GM18858 (cell line): ENCODE measurements around the gene IGSF8.

ENCODE experiments used
- ATAC-seq: cut with Tn5 transposase; IDR thresholded peaks from one replicate; pipeline ENCODE4 v1.9.1; 2021; ENCODE audit not compliant: unreplicated experiment

Gene IGSF8

GRCh38 chr1:160089883-160090282 is 8.5 kb downstream of the IGSF8 start:
- ATAC-seq = no peak

GRCh38 chr1:160087118-160087662 is 11.2 kb downstream of the IGSF8 start:
- no peak for ATAC-seq

GRCh38 chr1:160086456-160086892 is 11.9 kb downstream of the IGSF8 start:
- no peak for ATAC-seq

GRCh38 chr1:160085686-160086455 is 12.5 kb downstream of the IGSF8 start:
- ATAC-seq = no peak

- ATAC-seq = no peak
Observed at GRCh38 chr1:160084771-160085321, 13.6 kb downstream of the IGSF8 start.

- ATAC-seq = no peak
Observed at GRCh38 chr1:160083968-160084770, 14.2 kb downstream of the IGSF8 start.

- no peak for ATAC-seq
Observed at GRCh38 chr1:160082926-160083325, 15.5 kb downstream of the IGSF8 start.

- no peak for ATAC-seq
Observed at GRCh38 chr1:160082487-160082886, 15.9 kb downstream of the IGSF8 start.

- ATAC-seq = no peak
Observed at GRCh38 chr1:160081261-160081936, 17.0 kb downstream of the IGSF8 start, which contains the start of gene KCNJ9. Gene KCNJ9, plus strand, starts transcription at chr1:160081538. Its CDS starts 2,493 bp downstream, at chr1:160084031.

GRCh38 chr1:160080381-160081100 is 17.9 kb downstream of the IGSF8 start:
- no peak for ATAC-seq

- no peak for ATAC-seq
Observed at GRCh38 chr1:160079448-160079847, 19.0 kb downstream of the IGSF8 start.

- peak; percentile 51 for ATAC-seq
Observed at GRCh38 chr1:160078512-160079195, 19.8 kb downstream of the IGSF8 start.

- ATAC-seq = no peak
Observed at GRCh38 chr1:160077486-160077885, 20.9 kb downstream of the IGSF8 start.

- ATAC-seq = no peak
Observed at GRCh38 chr1:160076295-160076694, 22.1 kb downstream of the IGSF8 start.

GRCh38 chr1:160075836-160076235 is 22.6 kb downstream of the IGSF8 start:
- ATAC-seq = no peak

- ATAC-seq = no peak
Observed at GRCh38 chr1:160074865-160075264, 23.6 kb downstream of the IGSF8 start.

- no peak for ATAC-seq
Observed at GRCh38 chr1:160071289-160071688, 27.1 kb downstream of the IGSF8 start.

- ATAC-seq = no peak
Observed at GRCh38 chr1:160070243-160071163, 27.9 kb downstream of the IGSF8 start.
